Epithelial cell of esophagus (primary cell): ENCODE data around the gene AP5Z1.
"Not testable (repeated sequence)": the region's sequence is repeated elsewhere in the genome, so short reads cannot be mapped to it uniquely, and the experiment has no call there.

Experiments used
- DNase-seq: peaks from one replicate; pipeline ENCODE4 v3.0.0; 2010; ENCODE audit warnings: low read depth
- H3K4me3 ChIP-seq: 2 replicates; pipeline ENCODE4 v1.5.1; 2011; ENCODE audit warnings: mild to moderate bottlenecking, low read length, control low read depth
- CTCF ChIP-seq: IDR thresholded peaks from 2 replicates; pipeline ENCODE4 v1.5.1; 2011; ENCODE audit warnings: low read depth, mild to moderate bottlenecking, low read length, control low read depth, inconsistent platforms; ENCODE audit not compliant: insufficient read depth; ENCODE audit errors: missing control alignments

Gene AP5Z1

GRCh38 chr7:4797858-4798705 lies 22.7 kb downstream of the AP5Z1 start:
- peak; percentile 75 for TF ChIP-seq CTCF
- no peak overlapping the region for H3K4me3 ChIP-seq
- peak; percentile 32 for DNase-seq

- no peak for TF ChIP-seq CTCF
- H3K4me3 ChIP-seq, result no peak overlapping the region
- DNase-seq, result no peak
Observed at GRCh38 chr7:4798706-4799235, 23.3 kb downstream of the AP5Z1 start.

- peak; percentile 16 for DNase-seq
- no peak overlapping the region for H3K4me3 ChIP-seq
- no peak for TF ChIP-seq CTCF
Observed at GRCh38 chr7:4799508-4800268, 24.3 kb downstream of the AP5Z1 start.

GRCh38 chr7:4800487-4800886 lies 25.1 kb downstream of the AP5Z1 start:
- no peak for TF ChIP-seq CTCF

GRCh38 chr7:4800926-4801838 lies 25.8 kb downstream of the AP5Z1 start:
- no peak for DNase-seq
- no peak for TF ChIP-seq CTCF
- H3K4me3 ChIP-seq, result no peak overlapping the region

More at GRCh38 chr7:4800487-4800886, 25.1 kb downstream of the AP5Z1 start:
- DNase-seq, result no peak
- no peak overlapping the region for H3K4me3 ChIP-seq

- DNase-seq, result no peak
- no peak for TF ChIP-seq CTCF
- H3K4me3 ChIP-seq, result no peak overlapping the region
Observed at GRCh38 chr7:4801839-4802231, 26.4 kb downstream of the AP5Z1 start.

- not testable (repeated sequence) for H3K4me3 ChIP-seq, DNase-seq
Observed at GRCh38 chr7:4802577-4802976, 27.2 kb downstream of the AP5Z1 start.
